Rectal smooth muscle tissue (tissue), 1 donor: Measurements from ENCODE around the gene TTC7B.

ENCODE experiments used
- H3K27ac ChIP-seq: one replicate; pipeline ENCODE4 v1.7.0; 2013; ENCODE audit warnings: low read depth, low read length, inconsistent platforms
- H3K27me3 ChIP-seq: one replicate; pipeline ENCODE4 v1.7.0; 2013; ENCODE audit warnings: low read length; ENCODE audit not compliant: control insufficient read depth, insufficient read depth
- H3K36me3 ChIP-seq: one replicate; pipeline ENCODE4 v1.7.0; 2013; ENCODE audit warnings: low read length; ENCODE audit not compliant: control insufficient read depth, insufficient read depth
- H3K4me1 ChIP-seq: one replicate; pipeline ENCODE4 v1.7.0; 2013; ENCODE audit warnings: low read length; ENCODE audit not compliant: control insufficient read depth, insufficient read depth
- H3K4me3 ChIP-seq: one replicate; pipeline ENCODE4 v1.7.0; 2013; ENCODE audit warnings: low read length
- H3K9ac ChIP-seq: one replicate; pipeline ENCODE4 v1.7.0; 2013; ENCODE audit warnings: low read length

The TTC7B gene

DNA sequence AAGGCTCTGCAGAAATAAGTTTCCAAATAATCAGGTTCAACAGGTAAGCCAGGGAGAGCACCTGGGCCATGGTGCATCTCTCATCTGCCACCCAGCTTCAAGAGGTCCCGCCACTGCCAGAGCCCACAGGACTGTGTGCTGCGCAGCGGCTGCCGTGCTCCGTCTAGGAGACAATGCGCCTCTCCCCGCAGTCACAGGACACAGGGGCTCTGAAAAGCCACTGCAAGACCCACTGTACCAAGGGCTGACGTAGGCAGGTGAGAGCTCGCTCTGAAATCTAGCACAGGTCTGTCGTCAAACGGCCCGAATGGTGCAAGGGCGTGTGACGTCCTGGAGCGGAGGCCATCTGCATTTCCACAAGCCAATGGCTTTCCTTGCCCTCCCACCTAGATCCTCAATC lies 218.3 kb downstream of the TTC7B start:
- Histone ChIP-seq H3K27me3 (no peaks in the 10 kb centered on the region), H3K36me3 (no peaks in the 10 kb centered on the region), H3K4me3 (no peak overlapping the region), H3K9ac (no peak overlapping the region), H3K27ac (no peak overlapping the region), H3K4me1 (no peaks in the 10 kb centered on the region)

DNA sequence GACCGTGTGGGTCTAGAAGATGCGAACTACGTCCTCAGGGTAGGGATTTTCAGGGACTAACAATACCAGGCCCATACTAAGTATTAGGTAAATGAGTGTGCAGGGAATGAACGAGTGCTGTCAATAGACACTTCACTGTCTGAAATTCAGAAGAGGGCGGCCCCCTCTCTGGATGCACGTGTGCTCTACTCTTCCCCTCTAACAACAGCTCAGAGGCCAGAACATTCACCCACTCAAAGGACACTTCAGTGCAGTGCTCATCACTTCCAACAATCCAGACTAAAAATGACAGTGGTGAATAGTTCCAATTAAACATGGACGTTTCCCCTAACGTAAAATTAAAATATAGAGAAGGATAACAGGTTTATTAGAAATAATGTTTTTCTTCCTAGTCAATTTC lies 219.5 kb downstream of the TTC7B start:
- Histone ChIP-seq H3K4me3 (no peak overlapping the region), H3K9ac (no peak overlapping the region), H3K4me1 (no peaks in the 10 kb centered on the region), H3K27me3 (no peaks in the 10 kb centered on the region), H3K36me3 (no peaks in the 10 kb centered on the region), H3K27ac (no peak overlapping the region)

DNA sequence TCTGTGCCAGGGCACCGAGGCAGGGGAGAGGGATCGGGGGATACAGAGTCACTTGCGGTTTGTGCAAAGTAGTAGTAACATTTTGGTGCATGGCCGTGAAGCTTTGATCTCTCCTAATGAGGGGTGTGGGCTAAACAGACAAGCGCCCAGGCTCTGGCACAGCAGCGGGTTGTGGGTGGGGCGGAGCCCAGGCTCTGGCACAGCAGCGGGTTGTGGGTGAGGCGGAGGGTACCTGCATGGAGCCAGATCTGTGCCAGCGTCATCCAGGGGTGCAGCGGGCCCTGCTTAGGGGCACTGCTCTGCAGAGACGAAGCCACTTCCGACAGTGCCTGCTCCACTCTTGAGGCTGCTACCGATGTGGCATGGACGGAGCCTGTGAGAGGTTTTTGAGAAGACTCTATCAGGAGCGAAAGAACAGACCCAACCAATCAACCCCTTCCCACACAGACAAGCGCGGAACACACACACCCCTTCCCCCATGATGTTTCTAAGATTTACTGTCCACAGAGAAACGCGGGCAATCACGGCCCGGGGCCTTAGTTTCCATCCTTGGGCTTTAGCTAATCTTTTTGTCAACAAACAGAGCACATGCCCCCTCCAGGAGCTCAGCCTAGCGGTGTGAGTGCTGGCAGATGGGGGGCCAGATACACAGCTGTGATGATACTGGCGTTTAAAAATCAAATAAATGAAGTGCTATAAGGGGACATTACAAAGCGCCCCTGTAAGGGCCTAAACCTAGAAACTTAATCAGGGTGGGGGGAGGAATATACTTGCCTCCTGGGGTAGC lies 222.8 kb downstream of the TTC7B start:
- Histone ChIP-seq H3K36me3 (no peaks in the 10 kb centered on the region), H3K27ac (no peak overlapping the region), H3K9ac (no peak overlapping the region), H3K27me3 (no peaks in the 10 kb centered on the region), H3K4me3 (no peak overlapping the region), H3K4me1 (no peaks in the 10 kb centered on the region)

DNA sequence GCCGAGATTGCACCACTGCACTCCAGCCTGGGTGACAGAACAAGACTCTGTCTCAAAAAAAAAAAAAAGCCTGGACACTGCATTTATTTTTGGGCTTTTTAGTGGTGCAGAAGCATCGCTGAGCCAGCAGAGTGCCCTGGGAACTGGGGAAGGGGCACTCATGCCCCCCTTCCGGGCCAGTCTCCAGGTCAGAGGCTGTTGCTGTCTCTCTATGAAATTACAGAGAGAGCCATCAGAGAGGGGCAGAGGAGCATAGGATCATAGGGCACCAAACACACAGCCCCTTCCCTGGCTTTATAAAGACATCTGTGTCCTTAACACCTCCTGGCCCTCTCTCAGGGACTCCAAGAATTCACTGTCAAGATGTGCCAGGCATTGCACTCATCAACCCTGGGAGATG lies 223.6 kb downstream of the TTC7B start:
- H3K36me3 ChIP-seq: no peaks in the 10 kb centered on the region
- no peak overlapping the region for H3K4me3 ChIP-seq
- H3K27me3 ChIP-seq: no peaks in the 10 kb centered on the region
- H3K9ac ChIP-seq: no peak overlapping the region
- no peaks in the 10 kb centered on the region for H3K4me1 ChIP-seq
- H3K27ac ChIP-seq: no peak overlapping the region

DNA sequence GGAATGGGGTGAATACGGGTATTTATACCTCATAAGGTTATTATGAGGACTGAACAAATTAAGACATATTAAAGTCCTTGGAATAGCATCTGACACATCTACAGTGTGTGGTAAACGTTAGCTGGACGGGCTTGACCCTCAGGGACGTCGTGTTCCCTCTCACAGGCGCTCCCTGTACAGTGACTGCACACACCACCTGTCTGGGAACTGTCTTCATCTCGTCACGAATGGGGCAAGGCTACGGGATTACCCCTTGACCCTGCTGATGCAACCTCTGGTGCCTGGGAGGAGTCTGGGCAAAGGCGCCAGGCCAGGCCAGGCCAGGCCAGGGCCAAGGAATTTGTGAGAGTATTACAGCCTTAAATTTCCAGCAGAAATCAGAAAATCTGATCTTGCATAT lies 228.3 kb downstream of the TTC7B start:
- no peaks in the 10 kb centered on the region for H3K27me3 ChIP-seq
- H3K4me3 ChIP-seq: no peak overlapping the region
- no peak overlapping the region for H3K9ac ChIP-seq
- no peaks in the 10 kb centered on the region for H3K36me3 ChIP-seq
- no peaks in the 10 kb centered on the region for H3K4me1 ChIP-seq
- no peak overlapping the region for H3K27ac ChIP-seq

DNA sequence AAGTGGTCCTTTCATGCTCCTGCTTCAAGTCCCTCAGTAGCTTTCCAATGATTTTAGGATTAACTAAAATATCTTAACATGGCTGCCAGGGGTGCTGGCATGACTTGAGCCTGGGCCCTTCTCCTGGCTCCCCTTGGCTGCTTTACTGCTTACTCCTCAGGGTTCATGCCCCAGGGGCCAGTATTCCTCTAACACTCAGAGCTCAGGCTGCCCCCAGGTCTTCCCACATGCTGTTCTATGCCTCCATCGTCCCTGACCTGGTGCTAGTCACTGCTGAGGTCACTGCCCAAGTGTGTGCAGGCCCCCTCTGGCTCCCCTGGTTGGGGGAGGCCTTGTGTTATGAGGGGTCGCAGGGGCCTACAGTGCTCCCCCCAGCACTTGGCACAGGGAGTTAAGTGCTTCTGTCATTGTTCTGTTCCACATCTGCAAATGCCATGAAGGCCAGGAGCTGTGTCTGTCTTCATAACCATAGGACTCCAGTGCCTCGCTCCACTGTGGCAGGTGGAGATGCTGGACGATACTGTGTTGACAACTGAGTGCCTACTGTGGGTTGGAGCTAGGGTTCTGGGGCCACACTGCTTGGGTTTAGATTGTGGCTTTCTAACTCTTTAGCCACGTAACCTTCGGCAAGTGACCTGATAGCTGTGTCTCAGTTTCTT lies 228.8 kb downstream of the TTC7B start:
- no peaks in the 10 kb centered on the region for H3K4me1 ChIP-seq
- no peak overlapping the region for H3K9ac ChIP-seq
- H3K36me3 ChIP-seq: no peaks in the 10 kb centered on the region
- H3K4me3 ChIP-seq: no peak overlapping the region
- no peak overlapping the region for H3K27ac ChIP-seq
- H3K27me3 ChIP-seq: no peaks in the 10 kb centered on the region

DNA sequence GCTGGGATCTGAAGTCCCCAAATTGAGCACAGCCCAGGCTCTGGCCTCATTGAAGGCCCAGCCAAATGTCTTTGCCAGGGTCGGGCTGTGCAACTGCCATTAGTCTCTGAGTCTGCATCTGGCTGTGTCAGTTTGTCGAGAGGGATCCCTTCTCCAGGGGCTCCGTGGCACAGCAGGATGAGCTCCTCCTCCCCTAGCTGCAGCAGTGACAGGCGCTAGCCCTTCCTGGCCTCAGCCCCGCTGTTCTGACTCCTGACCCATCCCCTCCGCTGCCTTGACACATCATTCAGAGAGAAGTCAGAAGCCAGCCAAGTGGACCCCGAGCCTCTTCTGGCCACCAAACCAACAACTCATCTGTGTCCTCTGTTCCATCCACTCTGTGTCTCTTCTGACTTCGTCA lies 231.1 kb downstream of the TTC7B start:
- Histone ChIP-seq H3K27me3 (no peaks in the 10 kb centered on the region), H3K36me3 (no peaks in the 10 kb centered on the region), H3K4me1 (peaks cover 4% of the 10 kb centered on the region), H3K9ac (no peak overlapping the region), H3K27ac (no peak overlapping the region), H3K4me3 (no peak overlapping the region)

DNA sequence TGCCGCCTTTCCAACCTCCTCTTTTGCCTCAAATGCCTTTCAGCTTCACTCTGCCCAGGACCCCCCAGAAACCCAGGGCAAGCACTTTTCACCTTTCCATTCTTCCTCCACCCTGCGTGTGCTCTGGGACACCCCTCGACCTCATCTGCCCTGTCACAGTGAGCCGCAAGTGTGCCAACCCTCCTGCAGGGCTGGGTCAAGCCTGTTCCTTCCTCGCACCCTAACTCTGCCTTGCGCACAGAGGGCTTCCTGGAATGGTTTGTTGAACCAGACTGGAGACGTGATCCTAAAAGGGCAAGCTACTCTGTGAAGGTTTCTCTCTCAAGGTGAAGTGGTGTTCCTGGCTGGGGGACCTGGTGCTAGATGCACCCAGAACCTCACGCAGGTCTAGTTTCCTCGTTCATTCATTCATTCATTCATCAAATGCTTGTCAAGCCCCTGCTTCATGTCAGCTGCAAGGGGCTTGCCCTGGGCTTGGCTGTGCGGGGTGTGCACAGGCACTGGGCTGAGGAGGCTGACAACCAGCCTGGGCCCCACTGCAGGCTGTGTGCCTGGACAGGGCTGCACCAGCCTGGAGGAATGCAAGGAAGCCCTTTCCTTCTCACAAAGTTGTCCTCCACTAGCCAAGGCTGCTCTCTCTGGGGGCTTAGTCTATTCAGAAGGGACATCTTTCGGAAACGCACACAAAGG lies 232.2 kb downstream of the TTC7B start:
- H3K9ac ChIP-seq: no peak overlapping the region
- no peaks in the 10 kb centered on the region for H3K36me3 ChIP-seq
- H3K4me1 ChIP-seq: peaks cover 4% of the 10 kb centered on the region
- H3K27me3 ChIP-seq: no peaks in the 10 kb centered on the region
- H3K27ac ChIP-seq: no peak overlapping the region
- H3K4me3 ChIP-seq: no peak overlapping the region

DNA sequence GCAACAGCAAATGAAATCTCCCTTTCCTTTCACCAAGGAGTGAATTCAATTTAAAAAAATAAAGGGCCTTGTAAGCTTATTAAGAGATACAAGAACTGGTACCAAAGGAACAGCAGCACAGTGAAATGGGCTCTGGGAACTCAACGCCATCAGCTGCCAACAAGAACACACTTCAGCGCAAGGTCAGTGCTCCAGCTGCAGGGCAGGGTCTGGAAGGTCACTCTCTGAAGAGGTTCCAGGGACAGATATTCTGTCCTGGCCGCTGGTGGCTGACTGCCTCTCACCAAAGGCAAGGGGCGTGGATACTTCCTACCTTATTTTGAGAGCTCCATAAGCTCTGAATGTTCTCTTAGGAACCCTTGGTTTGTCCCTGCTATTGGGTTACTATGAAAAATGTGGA lies 232.8 kb downstream of the TTC7B start:
- no peaks in the 10 kb centered on the region for H3K27me3 ChIP-seq

DNA sequence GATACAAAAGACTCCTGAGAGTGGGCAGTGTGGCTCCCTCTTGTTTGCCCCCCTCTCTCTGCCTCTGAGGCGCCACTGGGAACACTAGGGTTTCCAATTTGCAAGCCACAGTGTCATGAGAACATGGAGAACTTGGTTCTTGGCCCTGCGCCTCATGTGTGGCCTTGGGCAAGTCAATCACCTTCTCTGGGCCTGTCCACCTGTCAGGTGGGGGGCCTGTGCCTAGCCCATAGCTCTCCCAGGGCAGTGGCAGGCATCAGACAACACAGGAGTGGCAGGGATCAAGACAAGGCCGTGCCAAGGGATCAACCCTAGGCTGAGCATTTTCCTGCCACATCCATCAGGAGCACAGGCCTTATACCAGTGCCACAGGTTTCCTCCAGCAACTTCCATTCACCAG lies 234.1 kb downstream of the TTC7B start:
- H3K27me3 ChIP-seq: no peaks in the 10 kb centered on the region
- no peaks in the 10 kb centered on the region for H3K36me3 ChIP-seq
- peaks cover 4% of the 10 kb centered on the region for H3K4me1 ChIP-seq
- no peak overlapping the region for H3K4me3 ChIP-seq
- H3K27ac ChIP-seq: no peak overlapping the region
- H3K9ac ChIP-seq: no peak overlapping the region

More for the DNA sequence above, 232.8 kb downstream of the TTC7B start:
- H3K4me1 ChIP-seq: peaks cover 4% of the 10 kb centered on the region
- H3K36me3 ChIP-seq: no peaks in the 10 kb centered on the region
- H3K4me3 ChIP-seq: no peak overlapping the region
- H3K9ac ChIP-seq: no peak overlapping the region
- no peak overlapping the region for H3K27ac ChIP-seq

DNA sequence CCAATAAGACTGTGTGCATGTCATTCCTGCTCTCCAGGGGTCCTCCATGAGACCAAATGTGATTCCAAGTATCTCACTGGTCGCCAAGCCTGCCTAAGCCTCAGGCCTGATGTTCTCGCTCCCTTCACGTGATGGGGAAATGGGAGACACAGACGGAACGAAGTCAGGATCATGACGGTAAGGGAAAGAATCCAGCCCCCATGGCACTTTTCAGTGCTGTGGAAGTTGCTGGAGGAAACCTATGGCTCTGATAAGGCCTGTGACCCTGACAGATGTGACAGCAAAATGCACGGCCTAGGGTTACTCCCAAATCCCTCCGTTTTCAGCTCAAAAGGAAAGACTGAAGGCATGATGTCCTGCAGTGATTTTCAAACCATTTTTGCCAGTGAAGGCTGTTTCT lies 234.5 kb downstream of the TTC7B start:
- H3K4me1 ChIP-seq: peaks cover 4% of the 10 kb centered on the region
- no peaks in the 10 kb centered on the region for H3K36me3 ChIP-seq
- no peak overlapping the region for H3K4me3 ChIP-seq
- no peak overlapping the region for H3K27ac ChIP-seq
- H3K9ac ChIP-seq: no peak overlapping the region
- no peaks in the 10 kb centered on the region for H3K27me3 ChIP-seq

DNA sequence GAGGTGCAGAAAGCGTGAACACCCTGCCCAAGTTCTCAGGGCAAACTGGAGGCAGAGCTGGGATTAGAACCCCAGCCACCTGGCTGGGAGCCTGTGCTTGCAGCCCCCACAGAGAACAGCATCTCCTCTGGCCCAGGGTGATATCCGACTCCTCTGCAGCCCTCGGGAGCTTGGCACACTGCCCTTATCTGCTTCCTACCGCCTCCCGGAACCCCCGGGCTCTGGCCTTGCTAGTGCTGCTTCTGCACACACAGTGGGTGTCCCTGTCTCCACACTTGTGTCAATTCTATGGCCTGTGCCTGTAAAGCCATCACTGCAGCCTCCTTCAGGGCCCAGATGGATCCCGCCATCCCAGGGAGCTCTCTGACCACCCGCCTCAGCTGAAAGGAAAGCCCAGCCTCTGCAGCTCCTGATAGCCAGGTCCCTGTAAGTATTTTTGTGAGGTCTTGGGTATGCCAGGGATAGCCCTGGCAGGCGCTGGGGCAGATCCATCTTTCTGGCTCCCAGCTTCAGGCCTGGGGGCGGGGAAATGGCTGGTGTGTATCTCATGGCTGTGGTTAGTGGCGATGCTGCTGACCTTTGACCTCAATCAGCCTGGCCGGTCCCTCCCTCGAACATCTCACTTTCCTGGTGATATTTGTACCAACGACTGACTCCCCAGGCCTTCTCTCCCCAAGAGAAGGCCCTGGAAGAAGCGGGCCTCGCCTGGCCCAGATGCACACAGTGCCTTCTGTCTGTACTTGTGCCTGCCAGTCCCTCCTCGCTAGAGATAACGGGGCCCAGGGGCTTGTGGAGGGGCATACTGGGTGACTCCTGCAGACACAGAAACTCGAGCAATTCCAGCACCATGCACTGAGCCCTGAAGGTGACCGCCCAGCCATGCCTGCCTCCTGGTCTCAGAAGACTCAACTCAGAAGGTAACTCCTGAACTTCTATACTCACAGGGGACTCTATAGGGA lies 235.6 kb downstream of the TTC7B start:
- peaks cover 2% of the 10 kb centered on the region for H3K36me3 ChIP-seq
- H3K27me3 ChIP-seq: no peaks in the 10 kb centered on the region
- peak overlapping the region; percentile 28 for H3K27ac ChIP-seq
- no peak overlapping the region for H3K9ac ChIP-seq
- peaks cover 4% of the 10 kb centered on the region for H3K4me1 ChIP-seq
- no peak overlapping the region for H3K4me3 ChIP-seq
